Measurements from ENCODE around the gene SIT1.

SIT1 gene, protein sequence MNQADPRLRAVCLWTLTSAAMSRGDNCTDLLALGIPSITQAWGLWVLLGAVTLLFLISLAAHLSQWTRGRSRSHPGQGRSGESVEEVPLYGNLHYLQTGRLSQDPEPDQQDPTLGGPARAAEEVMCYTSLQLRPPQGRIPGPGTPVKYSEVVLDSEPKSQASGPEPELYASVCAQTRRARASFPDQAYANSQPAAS

DNA sequence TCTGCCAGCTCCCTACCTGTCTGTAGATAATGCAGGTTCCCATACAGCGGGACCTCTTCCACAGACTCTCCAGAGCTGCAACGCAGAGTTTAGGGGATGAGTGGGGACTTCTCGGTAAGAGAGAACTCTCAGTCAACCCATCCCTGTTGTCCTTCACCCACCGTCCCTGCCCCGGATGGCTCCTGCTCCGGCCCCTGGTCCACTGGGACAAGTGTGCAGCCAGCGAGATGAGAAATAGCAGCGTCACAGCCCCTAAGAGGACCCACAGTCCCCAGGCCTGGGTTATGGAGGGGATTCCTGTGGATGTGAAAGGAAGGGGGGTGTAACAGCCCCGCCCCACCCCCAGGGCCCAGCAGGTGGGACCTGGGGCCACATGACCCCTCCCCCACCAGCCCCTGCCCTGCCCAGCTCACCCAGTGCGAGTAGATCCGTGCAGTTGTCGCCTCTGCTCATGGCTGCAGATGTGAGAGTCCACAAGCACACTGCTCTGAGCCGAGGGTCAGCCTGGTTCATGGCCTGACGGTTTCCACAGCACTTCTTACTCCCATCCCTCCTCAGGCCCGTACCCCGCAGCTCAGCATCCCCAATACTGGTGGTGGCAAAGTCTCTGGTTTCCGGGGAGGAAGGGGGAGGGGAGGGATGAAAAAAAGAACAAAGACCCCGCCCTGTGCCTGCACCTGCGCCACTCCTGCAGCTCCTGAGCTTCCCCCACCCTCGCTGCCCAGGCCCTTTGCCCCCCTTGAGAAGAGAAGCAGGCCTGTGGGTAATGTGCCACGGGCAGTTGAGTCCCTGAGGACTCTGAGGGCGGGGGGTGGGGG, at the start of gene SIT1:
Gene SIT1 (minus strand): TSS at position 591 of the 818 bp plus-strand sequence. CDS start 78 bp downstream, at position 513.
- no peak within 1 kb of the TSS for H3K27ac ChIP-seq (ENCODE audit: extremely low read depth, low read depth, low read length)
- H3K4me3 ChIP-seq (ENCODE audit: low read depth, low read length): no peak within 1 kb of the TSS
- ChIA-PET CTCF (no interaction called here), POLR2A (no interaction called here)
- no peaks in the 10 kb centered on the region for H3K9me3 ChIP-seq (ENCODE audit: control insufficient read depth, insufficient read depth, low read depth, low read length)
- no peaks in the 10 kb centered on the region for H3K4me1 ChIP-seq (ENCODE audit: control insufficient read depth, insufficient read depth, low read length)
- H3K36me3 ChIP-seq (ENCODE audit: control insufficient read depth in 2 of 2, insufficient read depth in 1 of 2, low read length in 2 of 2): no peaks in the 10 kb centered on the region
- TF ChIP-seq ZNF324 (tag by site-specific recombination; IDR thresholded peaks at IDR 0.05) (no peak), ZNF544 (tag by site-specific recombination; IDR thresholded peaks at IDR 0.05) (no peak), ZNF610 (tag by site-specific recombination; IDR thresholded peaks at IDR 0.05; ENCODE audit: borderline replicate concordance) (no peak), ZBTB20 (tag by site-specific recombination; IDR thresholded peaks at IDR 0.05) (no peak), ZNF654 (tag by site-specific recombination; IDR thresholded peaks at IDR 0.05; ENCODE audit: low read depth) (no peak)
- TF ChIP-seq, protein P1, sequence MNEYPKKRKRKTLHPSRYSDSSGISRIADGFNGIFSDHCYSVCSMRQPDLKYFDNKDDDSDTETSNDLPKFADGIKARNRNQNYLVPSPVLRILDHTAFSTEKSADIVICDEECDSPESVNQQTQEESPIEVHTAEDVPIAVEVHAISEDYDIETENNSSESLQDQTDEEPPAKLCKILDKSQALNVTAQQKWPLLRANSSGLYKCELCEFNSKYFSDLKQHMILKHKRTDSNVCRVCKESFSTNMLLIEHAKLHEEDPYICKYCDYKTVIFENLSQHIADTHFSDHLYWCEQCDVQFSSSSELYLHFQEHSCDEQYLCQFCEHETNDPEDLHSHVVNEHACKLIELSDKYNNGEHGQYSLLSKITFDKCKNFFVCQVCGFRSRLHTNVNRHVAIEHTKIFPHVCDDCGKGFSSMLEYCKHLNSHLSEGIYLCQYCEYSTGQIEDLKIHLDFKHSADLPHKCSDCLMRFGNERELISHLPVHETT (tag by site-specific recombination; IDR thresholded peaks at IDR 0.05): no peak
- TF ChIP-seq, protein P2, sequence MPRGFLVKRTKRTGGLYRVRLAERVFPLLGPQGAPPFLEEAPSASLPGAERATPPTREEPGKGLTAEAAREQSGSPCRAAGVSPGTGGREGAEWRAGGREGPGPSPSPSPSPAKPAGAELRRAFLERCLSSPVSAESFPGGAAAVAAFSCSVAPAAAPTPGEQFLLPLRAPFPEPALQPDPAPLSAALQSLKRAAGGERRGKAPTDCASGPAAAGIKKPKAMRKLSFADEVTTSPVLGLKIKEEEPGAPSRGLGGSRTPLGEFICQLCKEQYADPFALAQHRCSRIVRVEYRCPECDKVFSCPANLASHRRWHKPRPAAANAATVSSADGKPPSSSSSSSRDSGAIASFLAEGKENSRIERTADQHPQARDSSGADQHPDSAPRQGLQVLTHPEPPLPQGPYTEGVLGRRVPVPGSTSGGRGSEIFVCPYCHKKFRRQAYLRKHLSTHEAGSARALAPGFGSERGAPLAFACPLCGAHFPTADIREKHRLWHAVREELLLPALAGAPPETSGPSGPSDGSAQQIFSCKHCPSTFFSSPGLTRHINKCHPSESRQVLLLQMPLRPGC (tag by site-specific recombination; IDR thresholded peaks at IDR 0.05): no peak
- TF ChIP-seq, protein P3, sequence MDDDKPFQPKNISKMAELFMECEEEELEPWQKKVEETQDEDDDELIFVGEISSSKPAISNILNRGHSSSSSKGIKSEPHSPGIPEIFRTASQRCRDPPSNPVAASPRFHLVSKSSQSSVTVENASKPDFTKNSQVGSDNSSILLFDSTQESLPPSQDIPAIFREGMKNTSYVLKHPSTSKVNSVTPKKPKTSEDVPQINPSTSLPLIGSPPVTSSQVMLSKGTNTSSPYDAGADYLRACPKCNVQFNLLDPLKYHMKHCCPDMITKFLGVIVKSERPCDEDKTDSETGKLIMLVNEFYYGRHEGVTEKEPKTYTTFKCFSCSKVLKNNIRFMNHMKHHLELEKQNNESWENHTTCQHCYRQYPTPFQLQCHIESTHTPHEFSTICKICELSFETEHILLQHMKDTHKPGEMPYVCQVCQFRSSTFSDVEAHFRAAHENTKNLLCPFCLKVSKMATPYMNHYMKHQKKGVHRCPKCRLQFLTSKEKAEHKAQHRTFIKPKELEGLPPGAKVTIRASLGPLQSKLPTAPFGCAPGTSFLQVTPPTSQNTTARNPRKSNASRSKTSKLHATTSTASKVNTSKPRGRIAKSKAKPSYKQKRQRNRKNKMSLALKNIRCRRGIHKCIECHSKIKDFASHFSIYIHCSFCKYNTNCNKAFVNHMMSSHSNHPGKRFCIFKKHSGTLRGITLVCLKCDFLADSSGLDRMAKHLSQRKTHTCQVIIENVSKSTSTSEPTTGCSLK (tag by site-specific recombination; IDR thresholded peaks at IDR 0.05): no peak
- TF ChIP-seq, protein P4, sequence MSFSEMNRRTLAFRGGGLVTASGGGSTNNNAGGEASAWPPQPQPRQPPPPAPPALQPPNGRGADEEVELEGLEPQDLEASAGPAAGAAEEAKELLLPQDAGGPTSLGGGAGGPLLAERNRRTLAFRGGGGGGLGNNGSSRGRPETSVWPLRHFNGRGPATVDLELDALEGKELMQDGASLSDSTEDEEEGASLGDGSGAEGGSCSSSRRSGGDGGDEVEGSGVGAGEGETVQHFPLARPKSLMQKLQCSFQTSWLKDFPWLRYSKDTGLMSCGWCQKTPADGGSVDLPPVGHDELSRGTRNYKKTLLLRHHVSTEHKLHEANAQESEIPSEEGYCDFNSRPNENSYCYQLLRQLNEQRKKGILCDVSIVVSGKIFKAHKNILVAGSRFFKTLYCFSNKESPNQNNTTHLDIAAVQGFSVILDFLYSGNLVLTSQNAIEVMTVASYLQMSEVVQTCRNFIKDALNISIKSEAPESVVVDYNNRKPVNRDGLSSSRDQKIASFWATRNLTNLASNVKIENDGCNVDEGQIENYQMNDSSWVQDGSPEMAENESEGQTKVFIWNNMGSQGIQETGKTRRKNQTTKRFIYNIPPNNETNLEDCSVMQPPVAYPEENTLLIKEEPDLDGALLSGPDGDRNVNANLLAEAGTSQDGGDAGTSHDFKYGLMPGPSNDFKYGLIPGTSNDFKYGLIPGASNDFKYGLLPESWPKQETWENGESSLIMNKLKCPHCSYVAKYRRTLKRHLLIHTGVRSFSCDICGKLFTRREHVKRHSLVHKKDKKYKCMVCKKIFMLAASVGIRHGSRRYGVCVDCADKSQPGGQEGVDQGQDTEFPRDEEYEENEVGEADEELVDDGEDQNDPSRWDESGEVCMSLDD (tag by site-specific recombination; IDR thresholded peaks at IDR 0.05): no peak
- TF ChIP-seq, protein P5, sequence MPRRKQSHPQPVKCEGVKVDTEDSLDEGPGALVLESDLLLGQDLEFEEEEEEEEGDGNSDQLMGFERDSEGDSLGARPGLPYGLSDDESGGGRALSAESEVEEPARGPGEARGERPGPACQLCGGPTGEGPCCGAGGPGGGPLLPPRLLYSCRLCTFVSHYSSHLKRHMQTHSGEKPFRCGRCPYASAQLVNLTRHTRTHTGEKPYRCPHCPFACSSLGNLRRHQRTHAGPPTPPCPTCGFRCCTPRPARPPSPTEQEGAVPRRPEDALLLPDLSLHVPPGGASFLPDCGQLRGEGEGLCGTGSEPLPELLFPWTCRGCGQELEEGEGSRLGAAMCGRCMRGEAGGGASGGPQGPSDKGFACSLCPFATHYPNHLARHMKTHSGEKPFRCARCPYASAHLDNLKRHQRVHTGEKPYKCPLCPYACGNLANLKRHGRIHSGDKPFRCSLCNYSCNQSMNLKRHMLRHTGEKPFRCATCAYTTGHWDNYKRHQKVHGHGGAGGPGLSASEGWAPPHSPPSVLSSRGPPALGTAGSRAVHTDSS (tag by site-specific recombination; IDR thresholded peaks at IDR 0.05): no peak
- TF ChIP-seq, protein P6, sequence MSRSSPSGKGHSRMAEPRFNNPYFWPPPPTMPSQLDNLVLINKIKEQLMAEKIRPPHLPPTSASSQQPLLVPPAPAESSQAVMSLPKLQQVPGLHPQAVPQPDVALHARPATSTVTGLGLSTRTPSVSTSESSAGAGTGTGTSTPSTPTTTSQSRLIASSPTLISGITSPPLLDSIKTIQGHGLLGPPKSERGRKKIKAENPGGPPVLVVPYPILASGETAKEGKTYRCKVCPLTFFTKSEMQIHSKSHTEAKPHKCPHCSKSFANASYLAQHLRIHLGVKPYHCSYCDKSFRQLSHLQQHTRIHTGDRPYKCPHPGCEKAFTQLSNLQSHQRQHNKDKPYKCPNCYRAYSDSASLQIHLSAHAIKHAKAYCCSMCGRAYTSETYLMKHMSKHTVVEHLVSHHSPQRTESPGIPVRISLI (tag by site-specific recombination; IDR thresholded peaks at IDR 0.05): no peak
